ENCODE results near the gene CHRDL1. TPM values are rescaled to one million over a fixed set of nuclear protein-coding genes. Genes with fewer than 3 reads are reported as not detected.

CHRDL1 gene
- total and polyA plus RNA-seq, 2 of the 13 experiments (the other 11 are each of a cell fraction or from before 2014, with no cell fraction given) = not detected

DNA sequence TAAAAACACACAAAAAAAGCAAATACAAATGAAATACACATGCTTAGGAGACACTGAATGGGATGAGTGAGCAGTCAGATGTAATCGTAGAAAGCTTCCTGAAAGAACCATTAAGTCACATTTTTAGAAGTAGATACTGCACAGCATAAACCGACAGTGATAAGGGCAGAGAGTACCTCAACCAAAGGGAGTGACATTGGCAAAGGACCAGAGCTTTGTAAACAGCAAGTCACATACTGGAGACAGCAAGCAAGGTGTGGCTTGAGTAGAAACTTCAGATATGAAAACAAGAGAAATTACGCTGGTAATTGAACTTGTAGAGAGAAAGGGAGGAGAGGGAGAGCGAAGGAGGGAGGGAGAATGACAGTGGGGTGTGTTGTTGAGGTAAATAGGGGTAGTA is 92.0 kb downstream of the CHRDL1 start (continued):
- no peak for TF ChIP-seq JUN (CRISPR knock-in tag; IDR thresholded peaks at IDR 0.05)
- TF ChIP-seq, protein P1, sequence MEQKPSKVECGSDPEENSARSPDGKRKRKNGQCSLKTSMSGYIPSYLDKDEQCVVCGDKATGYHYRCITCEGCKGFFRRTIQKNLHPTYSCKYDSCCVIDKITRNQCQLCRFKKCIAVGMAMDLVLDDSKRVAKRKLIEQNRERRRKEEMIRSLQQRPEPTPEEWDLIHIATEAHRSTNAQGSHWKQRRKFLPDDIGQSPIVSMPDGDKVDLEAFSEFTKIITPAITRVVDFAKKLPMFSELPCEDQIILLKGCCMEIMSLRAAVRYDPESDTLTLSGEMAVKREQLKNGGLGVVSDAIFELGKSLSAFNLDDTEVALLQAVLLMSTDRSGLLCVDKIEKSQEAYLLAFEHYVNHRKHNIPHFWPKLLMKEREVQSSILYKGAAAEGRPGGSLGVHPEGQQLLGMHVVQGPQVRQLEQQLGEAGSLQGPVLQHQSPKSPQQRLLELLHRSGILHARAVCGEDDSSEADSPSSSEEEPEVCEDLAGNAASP (CRISPR knock-in tag; IDR thresholded peaks at IDR 0.05; ENCODE audit: borderline replicate concordance) = no peak

DNA sequence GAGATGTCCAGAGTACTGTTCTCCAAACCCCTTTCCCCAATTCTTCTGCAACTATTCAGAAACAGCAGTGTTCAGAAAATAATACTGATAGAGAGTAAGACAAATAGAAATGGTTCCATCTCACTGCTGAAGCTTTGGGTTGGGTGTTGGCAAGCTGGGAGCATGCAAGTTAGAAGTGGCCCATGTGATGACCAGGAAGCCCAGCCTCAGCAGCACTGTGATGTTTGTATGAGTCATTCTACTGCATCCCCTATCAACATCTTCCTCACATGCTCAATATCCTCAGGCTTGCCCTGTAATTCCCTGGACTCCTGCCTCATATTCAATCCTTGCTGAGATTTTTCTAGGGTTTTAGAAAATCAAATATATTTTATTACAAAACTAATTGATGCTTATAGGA is 96.5 kb downstream of the CHRDL1 start:
- in situ Hi-C loops (cut with HindIII; ENCODE audit: extremely low pct_ligation_motif_present, low pct_unique_long_range_greater_than_20kb) = no loop called here
- no peak for DNase-seq (ENCODE audit: low spot score)
- Histone ChIP-seq H3K36me3 (replicated peaks in 1 of 2; ENCODE audit: control insufficient read depth in 1 of 2, insufficient read depth in 2 of 2, low read length in 2 of 2) (no peaks in the 10 kb centered on the region), H3K79me2 (ENCODE audit: insufficient read depth, low read length) (no peaks in the 10 kb centered on the region), H2AFZ (ENCODE audit: low read length) (no peak overlapping the region), H3K9ac (ENCODE audit: insufficient read depth, low read depth, low read length) (no peak overlapping the region), H3K4me2 (ENCODE audit: low read depth, low read length) (no peak overlapping the region), H4K20me1 (ENCODE audit: insufficient read depth, low read length) (no peaks in the 10 kb centered on the region), H3K9me3 (ENCODE audit: low read length) (no peaks in the 10 kb centered on the region), H3K4me1 (ENCODE audit: insufficient read depth, low read length) (no peaks in the 10 kb centered on the region), H3K4me3 (replicated peaks in 1 of 3; ENCODE audit: insufficient read depth in 1 of 3, low read depth in 2 of 3, low read length in 3 of 3) (no peak overlapping the region), H3K27me3 (ENCODE audit: control insufficient read depth in 1 of 2, insufficient read depth in 2 of 2, low read length in 2 of 2) (no peaks in the 10 kb centered on the region), H3K27ac (ENCODE audit: extremely low read length, insufficient read depth, low read length) (no peak overlapping the region)
- ChIA-PET POLR2A (no interaction called here), CTCF (ENCODE audit: low intra/inter-chr PET ratio, low total read pairs) (no interaction called here)
- TF ChIP-seq, protein P2, sequence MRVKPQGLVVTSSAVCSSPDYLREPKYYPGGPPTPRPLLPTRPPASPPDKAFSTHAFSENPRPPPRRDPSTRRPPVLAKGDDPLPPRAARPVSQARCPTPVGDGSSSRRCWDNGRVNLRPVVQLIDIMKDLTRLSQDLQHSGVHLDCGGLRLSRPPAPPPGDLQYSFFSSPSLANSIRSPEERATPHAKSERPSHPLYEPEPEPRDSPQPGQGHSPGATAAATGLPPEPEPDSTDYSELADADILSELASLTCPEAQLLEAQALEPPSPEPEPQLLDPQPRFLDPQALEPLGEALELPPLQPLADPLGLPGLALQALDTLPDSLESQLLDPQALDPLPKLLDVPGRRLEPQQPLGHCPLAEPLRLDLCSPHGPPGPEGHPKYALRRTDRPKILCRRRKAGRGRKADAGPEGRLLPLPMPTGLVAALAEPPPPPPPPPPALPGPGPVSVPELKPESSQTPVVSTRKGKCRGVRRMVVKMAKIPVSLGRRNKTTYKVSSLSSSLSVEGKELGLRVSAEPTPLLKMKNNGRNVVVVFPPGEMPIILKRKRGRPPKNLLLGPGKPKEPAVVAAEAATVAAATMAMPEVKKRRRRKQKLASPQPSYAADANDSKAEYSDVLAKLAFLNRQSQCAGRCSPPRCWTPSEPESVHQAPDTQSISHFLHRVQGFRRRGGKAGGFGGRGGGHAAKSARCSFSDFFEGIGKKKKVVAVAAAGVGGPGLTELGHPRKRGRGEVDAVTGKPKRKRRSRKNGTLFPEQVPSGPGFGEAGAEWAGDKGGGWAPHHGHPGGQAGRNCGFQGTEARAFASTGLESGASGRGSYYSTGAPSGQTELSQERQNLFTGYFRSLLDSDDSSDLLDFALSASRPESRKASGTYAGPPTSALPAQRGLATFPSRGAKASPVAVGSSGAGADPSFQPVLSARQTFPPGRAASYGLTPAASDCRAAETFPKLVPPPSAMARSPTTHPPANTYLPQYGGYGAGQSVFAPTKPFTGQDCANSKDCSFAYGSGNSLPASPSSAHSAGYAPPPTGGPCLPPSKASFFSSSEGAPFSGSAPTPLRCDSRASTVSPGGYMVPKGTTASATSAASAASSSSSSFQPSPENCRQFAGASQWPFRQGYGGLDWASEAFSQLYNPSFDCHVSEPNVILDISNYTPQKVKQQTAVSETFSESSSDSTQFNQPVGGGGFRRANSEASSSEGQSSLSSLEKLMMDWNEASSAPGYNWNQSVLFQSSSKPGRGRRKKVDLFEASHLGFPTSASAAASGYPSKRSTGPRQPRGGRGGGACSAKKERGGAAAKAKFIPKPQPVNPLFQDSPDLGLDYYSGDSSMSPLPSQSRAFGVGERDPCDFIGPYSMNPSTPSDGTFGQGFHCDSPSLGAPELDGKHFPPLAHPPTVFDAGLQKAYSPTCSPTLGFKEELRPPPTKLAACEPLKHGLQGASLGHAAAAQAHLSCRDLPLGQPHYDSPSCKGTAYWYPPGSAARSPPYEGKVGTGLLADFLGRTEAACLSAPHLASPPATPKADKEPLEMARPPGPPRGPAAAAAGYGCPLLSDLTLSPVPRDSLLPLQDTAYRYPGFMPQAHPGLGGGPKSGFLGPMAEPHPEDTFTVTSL (CRISPR knock-in tag; IDR thresholded peaks at IDR 0.05; ENCODE audit: borderline replicate concordance) = no peak
- TF ChIP-seq PHF5A (CRISPR knock-in tag; IDR thresholded peaks at IDR 0.05; ENCODE audit: low read depth, unreplicated experiment) = no peak
- TF ChIP-seq, protein P3, sequence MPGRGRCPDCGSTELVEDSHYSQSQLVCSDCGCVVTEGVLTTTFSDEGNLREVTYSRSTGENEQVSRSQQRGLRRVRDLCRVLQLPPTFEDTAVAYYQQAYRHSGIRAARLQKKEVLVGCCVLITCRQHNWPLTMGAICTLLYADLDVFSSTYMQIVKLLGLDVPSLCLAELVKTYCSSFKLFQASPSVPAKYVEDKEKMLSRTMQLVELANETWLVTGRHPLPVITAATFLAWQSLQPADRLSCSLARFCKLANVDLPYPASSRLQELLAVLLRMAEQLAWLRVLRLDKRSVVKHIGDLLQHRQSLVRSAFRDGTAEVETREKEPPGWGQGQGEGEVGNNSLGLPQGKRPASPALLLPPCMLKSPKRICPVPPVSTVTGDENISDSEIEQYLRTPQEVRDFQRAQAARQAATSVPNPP (CRISPR knock-in tag; IDR thresholded peaks at IDR 0.05) = no peak
- TF ChIP-seq RFX5 (IDR thresholded peaks at IDR 0.05; ENCODE audit: low read depth, low read length) = no peak
- TF ChIP-seq DNMT1 (CRISPR knock-in tag; IDR thresholded peaks at IDR 0.05) = no peak
- TF ChIP-seq ZNF720 (CRISPR knock-in tag; IDR thresholded peaks at IDR 0.05) = no peak
- TF ChIP-seq, protein P4, sequence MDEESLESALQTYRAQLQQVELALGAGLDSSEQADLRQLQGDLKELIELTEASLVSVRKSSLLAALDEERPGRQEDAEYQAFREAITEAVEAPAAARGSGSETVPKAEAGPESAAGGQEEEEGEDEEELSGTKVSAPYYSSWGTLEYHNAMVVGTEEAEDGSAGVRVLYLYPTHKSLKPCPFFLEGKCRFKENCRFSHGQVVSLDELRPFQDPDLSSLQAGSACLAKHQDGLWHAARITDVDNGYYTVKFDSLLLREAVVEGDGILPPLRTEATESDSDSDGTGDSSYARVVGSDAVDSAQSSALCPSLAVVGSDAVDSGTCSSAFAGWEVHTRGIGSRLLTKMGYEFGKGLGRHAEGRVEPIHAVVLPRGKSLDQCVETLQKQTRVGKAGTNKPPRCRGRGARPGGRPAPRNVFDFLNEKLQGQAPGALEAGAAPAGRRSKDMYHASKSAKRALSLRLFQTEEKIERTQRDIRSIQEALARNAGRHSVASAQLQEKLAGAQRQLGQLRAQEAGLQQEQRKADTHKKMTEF (CRISPR knock-in tag; IDR thresholded peaks at IDR 0.05) = no peak
- TF ChIP-seq ZNF496 (CRISPR knock-in tag; IDR thresholded peaks at IDR 0.05; ENCODE audit: insufficient replicate concordance) = no peak
- FAIRE-seq = no peak
- intact Hi-C loops (cut with micrococcal nuclease; ENCODE audit: unreplicated experiment) = no loop called here
- BruUV-seq (replicated peaks) = no TSS peak
- no peak for ATAC-seq
